Loucy (cell line): ENCODE data around the gene TIAM1.

Experiments used
- CTCF ChIP-seq: fragments of 200-600 bp; sonication (generic); conservative IDR thresholded peaks from 2 replicates; pipeline ENCODE4 v1.5.1; 2014; ENCODE audit warnings: mild to moderate bottlenecking, antibody characterized with exemption, low read length
- EZH2phosphoT487 ChIP-seq: fragments of 200-600 bp; IDR thresholded peaks from 2 replicates; pipeline ENCODE4 v1.6.1; 2018; ENCODE audit warnings: antibody characterized with exemption, mild to moderate bottlenecking, moderate library complexity, borderline replicate concordance

GRCh38 chr21:31337996-31338907 lies 5.8 kb downstream of the TIAM1 start:
- no peak for TF ChIP-seq CTCF
- TF ChIP-seq EZH2phosphoT487: no peak
